ENCODE measurements around the gene KRTAP12-2. TPM values are rescaled to one million over a fixed set of nuclear protein-coding genes. Genes with fewer than 3 reads are reported as not detected.
"Not testable (repeated sequence)": the region's sequence is repeated elsewhere in the genome, so short reads cannot be mapped to it uniquely, and the experiment has no call there.

The KRTAP12-2 gene
- total and polyA plus RNA-seq, 10 of the 15 experiments (the other 5 are each of a cell fraction or from before 2014, with no cell fraction given), result not detected

DNA sequence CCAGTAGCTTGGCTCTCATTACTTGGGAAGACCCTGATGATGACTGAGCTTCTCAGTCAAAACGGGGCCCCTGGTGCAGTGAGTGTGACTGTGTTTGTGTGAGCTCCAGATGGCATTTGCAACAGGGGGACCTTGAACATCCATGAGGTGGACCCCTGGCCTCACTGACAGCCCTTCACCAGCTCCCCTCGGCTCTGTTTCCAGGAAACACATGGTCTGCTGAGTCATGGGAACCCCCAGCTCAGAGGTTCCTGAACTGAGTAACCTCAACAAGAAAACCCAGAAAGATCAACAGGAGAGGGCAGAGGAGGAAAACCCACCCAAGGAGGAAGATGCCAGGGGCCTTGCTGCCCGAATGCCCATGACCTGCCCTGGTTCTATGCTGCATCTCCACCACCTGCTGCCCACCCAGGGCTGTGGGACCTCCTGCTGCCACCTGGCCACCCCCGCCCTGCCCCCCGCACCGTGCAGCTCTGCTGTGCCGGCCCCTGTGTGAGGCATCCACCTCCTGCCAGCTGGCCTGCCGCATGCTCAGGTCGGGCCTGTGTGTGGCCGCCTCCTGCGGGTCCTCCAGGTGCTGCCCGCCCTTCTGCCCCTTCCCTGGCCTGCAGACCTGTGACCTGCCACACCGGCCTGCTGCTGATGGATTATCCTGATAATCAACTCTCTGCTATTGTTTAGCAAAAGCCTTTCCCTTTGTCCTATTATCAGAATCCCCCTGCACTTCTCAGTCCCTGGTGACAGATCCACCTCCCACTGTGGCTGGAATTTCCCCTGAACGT, 19.5 kb upstream of the KRTAP12-2 start:
- in situ Hi-C loops (cut with MboI), result no loop called here
- Histone ChIP-seq H3K4me1 (ENCODE audit: control insufficient read depth, insufficient read depth, low read length) (no peaks in the 10 kb centered on the region; the same call in 1 of the 2 replicates), H3K79me2 (ENCODE audit: control insufficient read depth, insufficient read depth, low read length) (no peaks in the 10 kb centered on the region), H3K9ac (ENCODE audit: control insufficient read depth, insufficient read depth, low read length) (no peak overlapping the region), H3K27me3 (replicated peaks in 1 of 2; ENCODE audit: control insufficient read depth in 2 of 2, insufficient read depth in 2 of 2, low read length in 1 of 2) (peaks cover 0 to 1% of the 10 kb centered on the region in 2 experiments; a peak in 2 of 4 replicates), H4K20me1 (ENCODE audit: control insufficient read depth, insufficient read depth) (no peaks in the 10 kb centered on the region), H3K9me3 (replicated peaks; ENCODE audit: control insufficient read depth, insufficient read depth, low read length) (no peaks in the 10 kb centered on the region), H3K27ac (ENCODE audit: control insufficient read depth, insufficient read depth) (no peak overlapping the region), H3K4me3 (no peak overlapping the region), H2AFZ (ENCODE audit: control insufficient read depth, low read depth, low read length) (no peak overlapping the region), H3K36me3 (ENCODE audit: control insufficient read depth in 2 of 2, insufficient read depth in 2 of 2, low read length in 1 of 2) (no peaks in the 10 kb centered on the region), H3K4me2 (ENCODE audit: control insufficient read depth, insufficient read depth) (no peak overlapping the region)
- ChIA-PET POLR2A (no interaction called here), CTCF (no interaction called here), SMC1A (ENCODE audit: uncharacterized antibody, unreplicated experiment) (no interaction called here), RAD21 (ENCODE audit: unreplicated experiment) (interaction anchor here (0.6 to 0.9 kb wide), 2 partner anchors 31 to 241 kb away, joined by 3 to 4 read pairs; no protein-coding TSS in a partner anchor)
- FAIRE-seq (no peak), ATAC-seq (no peak), DNase-seq (ENCODE audit: low read depth, low spot score) (no peak)
- TF ChIP-seq SPI1 (IDR thresholded peaks at IDR 0.05; ENCODE audit: borderline replicate concordance, insufficient read depth, low read depth, low read length) (no peak), RUNX3 (IDR thresholded peaks at IDR 0.05; ENCODE audit: low read length) (peak; percentile 17; the same call in 1 of the 2 replicates)
- WGBS (ENCODE audit: insufficient coverage, insufficient replicate concordance, low lambda C conversion rate, missing lambda C conversion rate), result 21% methylated on average over 11 of the region's 14 CpGs
- intact Hi-C loops (cut with micrococcal nuclease; ENCODE audit: unreplicated experiment), result no loop called here
- no TSS peak for BruUV-seq (replicated peaks)

- H3K79me2 ChIP-seq (ENCODE audit: control insufficient read depth, insufficient read depth, low read length); H3K27ac ChIP-seq (ENCODE audit: control insufficient read depth, insufficient read depth); H2AFZ ChIP-seq (ENCODE audit: control insufficient read depth, low read depth, low read length); DNase-seq (ENCODE audit: low read depth, low spot score); BruUV-seq (replicated peaks); in situ Hi-C loops (cut with MboI); H3K4me3 ChIP-seq; ATAC-seq; H3K9me3 ChIP-seq (replicated peaks; ENCODE audit: control insufficient read depth, insufficient read depth, low read length); H3K9ac ChIP-seq (ENCODE audit: control insufficient read depth, insufficient read depth, low read length); POLR2A ChIA-PET; FAIRE-seq; H3K4me1 ChIP-seq (ENCODE audit: control insufficient read depth, insufficient read depth, low read length); H3K27me3 ChIP-seq (replicated peaks in 1 of 2; ENCODE audit: control insufficient read depth in 2 of 2, insufficient read depth in 2 of 2, low read length in 1 of 2); RAD21 ChIA-PET (ENCODE audit: unreplicated experiment); H3K36me3 ChIP-seq (ENCODE audit: control insufficient read depth in 2 of 2, insufficient read depth in 2 of 2, low read length in 1 of 2); SMC1A ChIA-PET (ENCODE audit: uncharacterized antibody, unreplicated experiment); H3K4me2 ChIP-seq (ENCODE audit: control insufficient read depth, insufficient read depth); intact Hi-C loops (cut with micrococcal nuclease; ENCODE audit: unreplicated experiment); H4K20me1 ChIP-seq (ENCODE audit: control insufficient read depth, insufficient read depth): not testable (repeated sequence)
- WGBS (ENCODE audit: insufficient coverage, insufficient replicate concordance, low lambda C conversion rate, missing lambda C conversion rate), result 48% methylated on average over 6 of the region's 6 CpGs
- CTCF ChIA-PET, result interaction anchor here (0.7 kb wide), 1 partner anchor 72 kb away, joined by 4 read pairs; no protein-coding TSS in a partner anchor
Measured at GRCh38 chr21:44685050-44685449, 18.3 kb upstream of the KRTAP12-2 start.
